Transverse colon (tissue), 4 donors: Measurements from ENCODE around the gene INAVA.

Experiments used
- CTCF ChIP-seq, 5 experiments: fragments of 200-600 bp in 3 of 5; fragments of 450-650 bp in 2 of 5; sonication (generic) in 3 of 5; IDR thresholded peaks; 1 replicate in 2 of 5; 2 replicates in 3 of 5; pipeline ENCODE4 v1.5.1; 2016 to 2017; ENCODE audit warnings: antibody characterized with exemption in 5 of 5, inconsistent platforms in 3 of 5, mild to moderate bottlenecking in 2 of 5, moderate library complexity in 1 of 5
- EP300 ChIP-seq: sonication (generic); formaldehyde crosslinking; IDR thresholded peaks from one replicate; pipeline ENCODE4 v1.6.1; 2017; ENCODE audit warnings: antibody characterized with exemption, low read depth
- POLR2A ChIP-seq: fragments of 450-650 bp; IDR thresholded peaks from one replicate; pipeline ENCODE4 v1.6.1; 2016; ENCODE audit warnings: antibody characterized with exemption, mild to moderate bottlenecking, moderate library complexity
- POLR2AphosphoS5 ChIP-seq, 3 donors: sonication (generic); formaldehyde crosslinking; IDR thresholded peaks; one replicate each; pipeline ENCODE4 v1.6.1; 2016; ENCODE audit warnings: antibody characterized with exemption in 3 of 3

GRCh38 chr1:200904772-200905171, 10.1 kb downstream of the INAVA start:
- TF ChIP-seq POLR2AphosphoS5 (IDR thresholded peaks at IDR 0.05): no peak
- no peak for TF ChIP-seq CTCF (IDR thresholded peaks at IDR 0.05)
- TF ChIP-seq POLR2A: no peak
- TF ChIP-seq EP300: no peak
